Measurements from ENCODE around the gene RCE1.

Gene RCE1

DNA sequence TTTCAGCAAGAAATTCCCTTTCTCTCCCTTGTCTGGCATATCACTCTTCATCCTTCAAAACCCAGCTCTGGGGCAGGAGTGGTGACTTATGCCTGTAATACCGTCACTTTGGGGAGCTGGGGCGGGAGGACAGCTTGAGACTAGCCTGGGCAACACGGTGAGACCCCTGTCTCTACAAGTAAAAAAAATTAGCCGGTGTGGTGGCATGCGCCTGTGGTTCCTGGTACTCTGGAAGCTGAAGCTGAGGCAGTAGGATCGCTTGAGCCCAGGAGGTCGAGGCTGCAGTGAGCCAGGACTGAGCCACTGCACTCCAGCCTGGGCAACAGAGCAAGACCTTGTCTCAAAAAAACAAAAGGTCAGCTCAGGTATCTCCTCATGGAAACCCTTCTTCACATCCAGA, 1.4 kb upstream of the RCE1 start:
- Histone ChIP-seq H2BK12ac (ENCODE audit: low read length in 2 of 2) (no peak overlapping the region), H3K27ac (ENCODE audit: low read length, poor library complexity, severe bottlenecking) (no peak overlapping the region), H2BK15ac (ENCODE audit: low read depth, poor library complexity, severe bottlenecking) (no peak overlapping the region), H3K4ac (ENCODE audit: low read depth in 1 of 2, low read length in 2 of 2) (no peak overlapping the region), H3K4me2 (ENCODE audit: low read length, poor library complexity, severe bottlenecking) (peak overlapping the region; percentile 67), H3K4me3 (ENCODE audit: insufficient read depth in 1 of 2, low read depth in 1 of 2, low read length in 2 of 2) (peak overlapping the region in 1 of 2 experiments; percentile 100), H3K9me3 (ENCODE audit: control insufficient read depth, low read length) (no peaks in the 10 kb centered on the region), H3K79me1 (replicated peaks; ENCODE audit: low read length, poor library complexity, severe bottlenecking) (peaks cover 39% of the 10 kb centered on the region), H3K23ac (ENCODE audit: low read length in 2 of 2) (no peak overlapping the region), H3K14ac (ENCODE audit: low read length in 2 of 2) (no peak overlapping the region), H3K18ac (ENCODE audit: low read depth in 1 of 2, low read length in 2 of 2) (no peak overlapping the region), H3K9ac (ENCODE audit: low read length) (peak overlapping the region; percentile 100), H3K4me1 (ENCODE audit: control insufficient read depth, insufficient read depth, low read depth, low read length) (peaks cover 20% of the 10 kb centered on the region), H3K27me3 (ENCODE audit: control insufficient read depth in 1 of 2, insufficient read depth in 1 of 2, low read length in 2 of 2) (no peaks in the 10 kb centered on the region), H2AK5ac (ENCODE audit: low read length, severe bottlenecking) (no peak overlapping the region), H2BK5ac (ENCODE audit: low read depth, low read length, poor library complexity, severe bottlenecking) (no peak overlapping the region), H4K8ac (ENCODE audit: low read length) (no peak overlapping the region), H3K36me3 (ENCODE audit: control insufficient read depth in 1 of 2, insufficient read depth in 2 of 2, low read depth in 1 of 2, low read length in 2 of 2) (peaks cover 38 to 46% of the 10 kb centered on the region in 2 experiments), H2BK120ac (ENCODE audit: low read depth, low read length) (no peak overlapping the region), H2AFZ (ENCODE audit: low read depth, low read length) (no peak overlapping the region), H4K91ac (ENCODE audit: low read length) (no peak overlapping the region)
- WGBS = 88% methylated on average over 7 of the region's 7 CpGs
- DNase-seq = no peak

DNA sequence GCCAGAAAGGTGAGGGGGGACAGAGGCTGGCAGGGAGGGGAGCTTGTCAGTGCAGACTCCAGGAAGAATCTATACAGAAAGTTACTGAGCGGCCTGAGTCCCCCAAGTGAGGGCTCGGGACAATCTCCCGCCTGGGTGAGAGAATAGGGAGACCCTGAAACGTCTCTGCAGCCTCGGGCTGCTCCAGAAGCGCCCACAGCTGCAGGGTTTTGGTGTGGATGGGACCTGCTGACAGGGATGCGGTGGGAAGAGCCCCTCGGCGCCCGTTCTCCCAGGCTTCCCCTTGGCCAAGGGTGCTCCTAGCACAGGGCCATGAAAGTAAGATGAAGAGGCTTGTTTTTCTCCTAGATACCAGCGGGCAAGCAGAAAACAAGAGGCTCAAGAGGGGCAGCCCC, 743 bp upstream of the RCE1 start:
- H3K79me1 ChIP-seq (replicated peaks; ENCODE audit: low read length, poor library complexity, severe bottlenecking) = peaks cover 43% of the 10 kb centered on the region
- H2BK12ac ChIP-seq (ENCODE audit: low read length in 2 of 2) = no peak overlapping the region
- DNase-seq = no peak
- no peak overlapping the region for H4K91ac ChIP-seq (ENCODE audit: low read length)
- peak overlapping the region; percentile 99 for H2AFZ ChIP-seq (ENCODE audit: low read depth, low read length)
- peak overlapping the region; percentile 89 to 99 for H3K18ac ChIP-seq (ENCODE audit: low read depth in 1 of 2, low read length in 2 of 2)
- WGBS = 4% methylated on average over 11 of the region's 11 CpGs
- peaks cover 20% of the 10 kb centered on the region for H3K4me1 ChIP-seq (ENCODE audit: control insufficient read depth, insufficient read depth, low read depth, low read length)
- H3K27me3 ChIP-seq (ENCODE audit: control insufficient read depth in 1 of 2, insufficient read depth in 1 of 2, low read length in 2 of 2) = no peaks in the 10 kb centered on the region
- no peak overlapping the region for H2BK15ac ChIP-seq (ENCODE audit: low read depth, poor library complexity, severe bottlenecking)
- peak overlapping the region in 1 of 2 experiments; percentile 95 for H3K14ac ChIP-seq (ENCODE audit: low read length in 2 of 2)
- H3K36me3 ChIP-seq (ENCODE audit: control insufficient read depth in 1 of 2, insufficient read depth in 2 of 2, low read depth in 1 of 2, low read length in 2 of 2) = peaks cover 39 to 53% of the 10 kb centered on the region in 2 experiments
- H2BK5ac ChIP-seq (ENCODE audit: low read depth, low read length, poor library complexity, severe bottlenecking) = peak overlapping the region; percentile 95
- peak overlapping the region; percentile 69 for H2BK120ac ChIP-seq (ENCODE audit: low read depth, low read length)
- H3K23ac ChIP-seq (ENCODE audit: low read length in 2 of 2) = peak overlapping the region in 1 of 2 experiments; percentile 74
- peak overlapping the region; percentile 96 to 98 for H3K4ac ChIP-seq (ENCODE audit: low read depth in 1 of 2, low read length in 2 of 2)
- H3K9ac ChIP-seq (ENCODE audit: low read length) = peak overlapping the region; percentile 100
- H4K8ac ChIP-seq (ENCODE audit: low read length) = peak overlapping the region; percentile 35
- H2AK5ac ChIP-seq (ENCODE audit: low read length, severe bottlenecking) = peak overlapping the region; percentile 39
- peak overlapping the region; percentile 90 to 100 for H3K4me3 ChIP-seq (ENCODE audit: insufficient read depth in 1 of 2, low read depth in 1 of 2, low read length in 2 of 2)
- peak overlapping the region; percentile 67 for H3K4me2 ChIP-seq (ENCODE audit: low read length, poor library complexity, severe bottlenecking)
- peak overlapping the region; percentile 40 for H3K27ac ChIP-seq (ENCODE audit: low read length, poor library complexity, severe bottlenecking)
- no peaks in the 10 kb centered on the region for H3K9me3 ChIP-seq (ENCODE audit: control insufficient read depth, low read length)

DNA sequence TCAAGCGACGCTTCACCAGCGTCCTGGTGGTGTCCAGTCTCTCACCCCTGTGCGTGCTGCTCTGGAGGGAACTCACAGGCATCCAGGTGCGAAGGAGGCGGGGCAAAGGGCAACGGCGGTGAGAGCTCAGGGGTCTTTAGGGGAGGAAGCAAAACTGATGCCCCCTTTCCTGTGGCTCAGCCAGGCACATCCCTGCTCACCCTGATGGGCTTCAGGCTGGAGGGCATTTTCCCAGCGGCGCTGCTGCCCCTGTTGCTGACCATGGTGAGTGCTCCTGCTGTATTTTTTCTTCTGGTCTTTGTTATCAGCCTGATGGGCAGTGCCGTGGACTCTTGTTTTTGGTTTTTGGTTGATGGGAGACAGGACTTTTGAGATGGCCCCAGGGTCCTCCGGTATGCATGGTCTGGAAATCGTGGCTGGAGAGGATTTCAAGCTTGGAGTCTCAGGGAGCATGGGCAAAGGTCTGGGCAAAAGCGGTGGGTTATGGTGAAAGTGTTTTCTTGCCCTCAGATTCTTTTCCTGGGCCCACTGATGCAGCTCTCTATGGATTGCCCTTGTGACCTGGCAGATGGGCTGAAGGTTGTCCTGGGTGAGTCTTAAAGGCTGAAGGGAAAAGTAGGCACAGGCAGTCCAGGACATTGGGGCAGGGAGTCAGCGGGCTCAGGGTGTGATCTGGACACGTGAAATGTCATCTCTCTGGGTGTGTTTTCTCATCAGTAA, 695 bp downstream of the RCE1 start:
- Histone ChIP-seq H2BK5ac (ENCODE audit: low read depth, low read length, poor library complexity, severe bottlenecking) (no peak overlapping the region), H2BK12ac (ENCODE audit: low read length in 2 of 2) (no peak overlapping the region), H3K23ac (ENCODE audit: low read length in 2 of 2) (peak overlapping the region in 1 of 2 experiments; percentile 29), H3K18ac (ENCODE audit: low read depth in 1 of 2, low read length in 2 of 2) (peak overlapping the region; percentile 91 to 98), H3K79me1 (replicated peaks; ENCODE audit: low read length, poor library complexity, severe bottlenecking) (peaks cover 39% of the 10 kb centered on the region), H3K36me3 (ENCODE audit: control insufficient read depth in 1 of 2, insufficient read depth in 2 of 2, low read depth in 1 of 2, low read length in 2 of 2) (peaks cover 43 to 55% of the 10 kb centered on the region in 2 experiments), H4K8ac (ENCODE audit: low read length) (peak overlapping the region; percentile 90), H2AK5ac (ENCODE audit: low read length, severe bottlenecking) (no peak overlapping the region), H2BK15ac (ENCODE audit: low read depth, poor library complexity, severe bottlenecking) (no peak overlapping the region), H3K9ac (ENCODE audit: low read length) (peak overlapping the region; percentile 100), H3K4ac (ENCODE audit: low read depth in 1 of 2, low read length in 2 of 2) (peak overlapping the region; percentile 72 to 82), H3K4me3 (ENCODE audit: insufficient read depth in 1 of 2, low read depth in 1 of 2, low read length in 2 of 2) (peak overlapping the region; percentile 90 to 100), H3K27me3 (ENCODE audit: control insufficient read depth in 1 of 2, insufficient read depth in 1 of 2, low read length in 2 of 2) (no peaks in the 10 kb centered on the region), H3K9me3 (ENCODE audit: control insufficient read depth, low read length) (no peaks in the 10 kb centered on the region), H2AFZ (ENCODE audit: low read depth, low read length) (peak overlapping the region; percentile 87), H3K4me2 (ENCODE audit: low read length, poor library complexity, severe bottlenecking) (peak overlapping the region; percentile 78), H4K91ac (ENCODE audit: low read length) (peak overlapping the region; percentile 97), H3K4me1 (ENCODE audit: control insufficient read depth, insufficient read depth, low read depth, low read length) (peaks cover 21% of the 10 kb centered on the region), H2BK120ac (ENCODE audit: low read depth, low read length) (peak overlapping the region; percentile 65), H3K14ac (ENCODE audit: low read length in 2 of 2) (peak overlapping the region in 1 of 2 experiments; percentile 76), H3K27ac (ENCODE audit: low read length, poor library complexity, severe bottlenecking) (no peak overlapping the region)
- no peak for DNase-seq
- WGBS = 26% methylated on average over 16 of the region's 16 CpGs

DNA sequence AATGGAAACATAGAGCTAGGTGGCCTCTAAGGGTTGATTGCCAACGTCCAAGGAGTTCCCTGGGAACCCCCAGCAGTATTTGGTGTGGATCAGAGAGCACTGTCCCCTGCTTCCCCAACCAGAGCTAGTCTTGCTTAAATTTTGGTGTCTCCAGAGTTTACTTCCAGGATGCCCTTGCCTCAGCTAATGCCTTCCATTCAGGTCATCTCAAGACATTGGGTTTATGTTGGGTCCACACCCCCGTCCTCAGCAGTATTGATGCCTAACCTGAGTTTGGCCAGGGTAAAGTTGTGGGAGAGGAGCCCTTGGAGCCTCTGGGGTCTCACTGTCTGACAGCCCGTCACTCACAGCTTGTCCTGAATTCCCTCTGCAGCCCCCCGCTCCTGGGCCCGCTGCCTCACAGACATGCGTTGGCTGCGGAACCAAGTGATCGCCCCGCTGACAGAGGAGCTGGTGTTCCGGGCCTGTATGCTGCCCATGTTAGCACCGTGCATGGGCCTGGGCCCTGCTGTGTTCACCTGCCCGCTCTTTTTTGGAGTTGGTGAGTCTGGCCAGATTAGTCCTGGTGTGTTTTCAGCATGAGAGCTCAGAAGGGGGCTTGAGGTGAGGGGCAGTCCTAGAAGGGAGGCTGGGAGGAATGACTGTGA, 1.4 kb downstream of the RCE1 start:
- Histone ChIP-seq H2BK5ac (ENCODE audit: low read depth, low read length, poor library complexity, severe bottlenecking) (no peak overlapping the region), H3K9ac (ENCODE audit: low read length) (peak overlapping the region; percentile 100), H3K36me3 (ENCODE audit: control insufficient read depth in 1 of 2, insufficient read depth in 2 of 2, low read depth in 1 of 2, low read length in 2 of 2) (peaks cover 43 to 57% of the 10 kb centered on the region in 2 experiments), H3K23ac (ENCODE audit: low read length in 2 of 2) (no peak overlapping the region), H2AFZ (ENCODE audit: low read depth, low read length) (no peak overlapping the region), H3K4me2 (ENCODE audit: low read length, poor library complexity, severe bottlenecking) (peak overlapping the region; percentile 78), H3K27ac (ENCODE audit: low read length, poor library complexity, severe bottlenecking) (no peak overlapping the region), H3K14ac (ENCODE audit: low read length in 2 of 2) (no peak overlapping the region), H3K18ac (ENCODE audit: low read depth in 1 of 2, low read length in 2 of 2) (no peak overlapping the region), H2BK15ac (ENCODE audit: low read depth, poor library complexity, severe bottlenecking) (no peak overlapping the region), H2AK5ac (ENCODE audit: low read length, severe bottlenecking) (no peak overlapping the region), H3K4me1 (ENCODE audit: control insufficient read depth, insufficient read depth, low read depth, low read length) (peaks cover 21% of the 10 kb centered on the region), H3K79me1 (replicated peaks; ENCODE audit: low read length, poor library complexity, severe bottlenecking) (peaks cover 37% of the 10 kb centered on the region), H2BK12ac (ENCODE audit: low read length in 2 of 2) (no peak overlapping the region), H2BK120ac (ENCODE audit: low read depth, low read length) (no peak overlapping the region), H4K8ac (ENCODE audit: low read length) (peak overlapping the region; percentile 10), H4K91ac (ENCODE audit: low read length) (no peak overlapping the region), H3K27me3 (ENCODE audit: control insufficient read depth in 1 of 2, insufficient read depth in 1 of 2, low read length in 2 of 2) (no peaks in the 10 kb centered on the region), H3K4ac (ENCODE audit: low read depth in 1 of 2, low read length in 2 of 2) (no peak overlapping the region), H3K9me3 (ENCODE audit: control insufficient read depth, low read length) (no peaks in the 10 kb centered on the region), H3K4me3 (ENCODE audit: insufficient read depth in 1 of 2, low read depth in 1 of 2, low read length in 2 of 2) (peak overlapping the region in 1 of 2 experiments; percentile 100)
- DNase-seq = no peak
- WGBS = 95% methylated on average over 12 of the region's 12 CpGs
